Peyer's patch (tissue), 4 donors: ENCODE results near the gene ARHGAP15. TPM values are rescaled to one million over a fixed set of nuclear protein-coding genes. Genes with fewer than 3 reads are reported as not detected.

Experiments used
- DNase-seq, 3 donors: peaks; one replicate each; pipeline ENCODE4 v3.0.0-alpha.2; 2017 to 2019
- H3K27ac ChIP-seq, 4 donors: fragments of 200-600 bp; sonication (generic); one replicate each; pipeline ENCODE4 v1.5.1; 2016 to 2019
- H3K27me3 ChIP-seq, 2 donors: fragments of 200-600 bp; sonication (generic); one replicate each; pipeline ENCODE4 v1.5.1; 2019
- H3K36me3 ChIP-seq, 3 donors: fragments of 200-600 bp; sonication (generic); one replicate each; pipeline ENCODE4 v1.5.1; 2016 to 2019
- H3K4me1 ChIP-seq, 4 donors: fragments of 200-600 bp; sonication (generic); one replicate each; pipeline ENCODE4 v1.5.1; 2016 to 2019
- H3K4me3 ChIP-seq, 4 donors: fragments of 200-600 bp; sonication (generic); 1 replicate in 3 of 4; 2 replicates in 1 of 4; pipeline ENCODE4 v1.5.1; 2016 to 2019; ENCODE audit warnings: mild to moderate bottlenecking in 1 of 4
- H3K9me3 ChIP-seq, 4 donors: fragments of 200-600 bp; sonication (generic); one replicate each; pipeline ENCODE4 v1.5.1; 2016 to 2019; ENCODE audit warnings: mild to moderate bottlenecking in 1 of 4
- POLR2A ChIP-seq, 2 donors: fragments of 450-650 bp; IDR thresholded peaks; one replicate each; pipeline ENCODE4 v1.5.1; 2017; ENCODE audit warnings: antibody characterized with exemption in 2 of 2, mild to moderate bottlenecking in 2 of 2, moderate library complexity in 2 of 2
- total RNA-seq, 4 donors: library from RNA; depleted of rRNA; stranded (reverse); fragments of >200 nt; gene quantifications; one replicate each; pipeline ENCODE4 v1.1.0, GENCODE V29; 2016
- TF ChIP-seq, protein P1 (sequence below), 6 experiments: fragments of 450-650 bp in 4 of 6; fragments of 200-600 bp in 2 of 6; sonication (generic) in 1 of 6; IDR thresholded peaks; one replicate each; pipeline ENCODE4 v1.5.1; 2017 to 2019; ENCODE audit warnings: antibody characterized with exemption in 6 of 6, mild to moderate bottlenecking in 3 of 6, moderate library complexity in 1 of 6

ARHGAP15 gene
- total RNA-seq, 4 donors from 2014 or later, result 6.7 to 203 (median 12.5) TPM

GRCh38 chr2:143594161-143594560 is 464.9 kb downstream of the ARHGAP15 start:
- no peaks in the 10 kb centered on the region for H3K27me3 ChIP-seq
- no peak overlapping the region for H3K27ac ChIP-seq
- H3K36me3 ChIP-seq, result no peaks in the 10 kb centered on the region
- no peak overlapping the region for H3K4me3 ChIP-seq
- TF ChIP-seq, protein P1, sequence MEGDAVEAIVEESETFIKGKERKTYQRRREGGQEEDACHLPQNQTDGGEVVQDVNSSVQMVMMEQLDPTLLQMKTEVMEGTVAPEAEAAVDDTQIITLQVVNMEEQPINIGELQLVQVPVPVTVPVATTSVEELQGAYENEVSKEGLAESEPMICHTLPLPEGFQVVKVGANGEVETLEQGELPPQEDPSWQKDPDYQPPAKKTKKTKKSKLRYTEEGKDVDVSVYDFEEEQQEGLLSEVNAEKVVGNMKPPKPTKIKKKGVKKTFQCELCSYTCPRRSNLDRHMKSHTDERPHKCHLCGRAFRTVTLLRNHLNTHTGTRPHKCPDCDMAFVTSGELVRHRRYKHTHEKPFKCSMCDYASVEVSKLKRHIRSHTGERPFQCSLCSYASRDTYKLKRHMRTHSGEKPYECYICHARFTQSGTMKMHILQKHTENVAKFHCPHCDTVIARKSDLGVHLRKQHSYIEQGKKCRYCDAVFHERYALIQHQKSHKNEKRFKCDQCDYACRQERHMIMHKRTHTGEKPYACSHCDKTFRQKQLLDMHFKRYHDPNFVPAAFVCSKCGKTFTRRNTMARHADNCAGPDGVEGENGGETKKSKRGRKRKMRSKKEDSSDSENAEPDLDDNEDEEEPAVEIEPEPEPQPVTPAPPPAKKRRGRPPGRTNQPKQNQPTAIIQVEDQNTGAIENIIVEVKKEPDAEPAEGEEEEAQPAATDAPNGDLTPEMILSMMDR (IDR thresholded peaks at IDR 0.05), result no peak
- no peak for TF ChIP-seq POLR2A (IDR thresholded peaks at IDR 0.05)
- no peaks in the 10 kb centered on the region for H3K9me3 ChIP-seq
- no peak for DNase-seq
- no peaks in the 10 kb centered on the region for H3K4me1 ChIP-seq

- no peak for DNase-seq
- Histone ChIP-seq H3K27ac (no peak overlapping the region), H3K4me1 (no peaks in the 10 kb centered on the region), H3K9me3 (no peaks in the 10 kb centered on the region), H3K36me3 (no peaks in the 10 kb centered on the region), H3K4me3 (no peak overlapping the region), H3K27me3 (no peaks in the 10 kb centered on the region)
- TF ChIP-seq POLR2A (IDR thresholded peaks at IDR 0.05), result no peak
- TF ChIP-seq, protein P1 (IDR thresholded peaks at IDR 0.05), result no peak
Measured at GRCh38 chr2:143594745-143595144, 465.5 kb downstream of the ARHGAP15 start.

DNA sequence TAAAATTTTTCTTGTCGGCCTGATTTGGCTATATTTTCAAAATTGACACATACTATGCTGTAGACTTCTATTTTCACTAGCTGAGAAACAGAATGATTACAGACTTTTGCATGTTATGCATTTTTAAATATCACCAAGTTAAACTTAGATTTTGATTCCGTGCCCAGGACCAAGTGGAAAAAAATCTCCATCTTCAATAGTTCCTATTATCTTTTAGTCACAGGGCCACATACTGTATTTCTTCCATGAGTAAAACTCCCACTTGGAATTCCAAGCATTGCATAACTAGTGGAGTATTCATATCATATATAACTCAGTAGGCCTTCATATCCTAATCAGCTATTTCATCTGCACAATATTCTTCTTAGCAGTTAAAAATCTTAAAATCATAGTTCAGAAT is 470.9 kb downstream of the ARHGAP15 start:
- Histone ChIP-seq H3K4me3 (no peak overlapping the region), H3K36me3 (no peaks in the 10 kb centered on the region), H3K27ac (no peak overlapping the region), H3K27me3 (no peaks in the 10 kb centered on the region), H3K4me1 (no peaks in the 10 kb centered on the region), H3K9me3 (no peaks in the 10 kb centered on the region)
- TF ChIP-seq, protein P1 (IDR thresholded peaks at IDR 0.05), result no peak
- no peak for DNase-seq

DNA sequence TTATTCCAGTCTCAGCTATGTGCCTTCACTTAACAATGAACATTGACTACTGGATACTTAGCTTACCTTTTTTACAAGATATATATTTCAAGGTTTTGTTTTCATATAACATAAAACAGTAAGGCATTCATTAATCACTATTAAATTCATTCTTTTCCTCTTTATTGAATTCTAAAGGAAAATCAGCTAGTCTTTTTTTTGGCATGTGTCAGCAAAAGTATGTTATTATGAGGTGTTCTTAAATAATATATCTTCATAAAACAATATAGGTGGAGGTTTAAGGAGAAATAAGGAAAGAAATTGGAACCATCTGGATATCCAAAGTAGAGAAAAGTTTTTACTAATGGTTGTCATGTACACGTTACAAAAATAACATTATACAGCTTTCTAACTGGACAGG is 472.6 kb downstream of the ARHGAP15 start:
- no peaks in the 10 kb centered on the region for H3K9me3 ChIP-seq
- TF ChIP-seq POLR2A (IDR thresholded peaks at IDR 0.05), result no peak
- TF ChIP-seq, protein P1 (IDR thresholded peaks at IDR 0.05), result no peak
- no peaks in the 10 kb centered on the region for H3K4me1 ChIP-seq
- H3K27me3 ChIP-seq, result no peaks in the 10 kb centered on the region
- DNase-seq, result no peak
- H3K36me3 ChIP-seq, result no peaks in the 10 kb centered on the region
- H3K4me3 ChIP-seq, result no peak overlapping the region
- H3K27ac ChIP-seq, result no peak overlapping the region

GRCh38 chr2:143603035-143603655 is 473.9 kb downstream of the ARHGAP15 start:
- Histone ChIP-seq H3K27me3 (no peaks in the 10 kb centered on the region), H3K9me3 (no peaks in the 10 kb centered on the region), H3K4me3 (no peak overlapping the region), H3K4me1 (no peaks in the 10 kb centered on the region), H3K27ac (no peak overlapping the region), H3K36me3 (no peaks in the 10 kb centered on the region)
- TF ChIP-seq POLR2A (IDR thresholded peaks at IDR 0.05), result no peak
- TF ChIP-seq, protein P1 (IDR thresholded peaks at IDR 0.05), result no peak
- no peak for DNase-seq
